ENCODE measurements around the gene TMTC2. TPM values are rescaled to one million over a fixed set of nuclear protein-coding genes. Genes with fewer than 3 reads are reported as not detected.

The TMTC2 gene
- total RNA-seq, 1 donor from 2014 or later: 37.9 TPM

DNA sequence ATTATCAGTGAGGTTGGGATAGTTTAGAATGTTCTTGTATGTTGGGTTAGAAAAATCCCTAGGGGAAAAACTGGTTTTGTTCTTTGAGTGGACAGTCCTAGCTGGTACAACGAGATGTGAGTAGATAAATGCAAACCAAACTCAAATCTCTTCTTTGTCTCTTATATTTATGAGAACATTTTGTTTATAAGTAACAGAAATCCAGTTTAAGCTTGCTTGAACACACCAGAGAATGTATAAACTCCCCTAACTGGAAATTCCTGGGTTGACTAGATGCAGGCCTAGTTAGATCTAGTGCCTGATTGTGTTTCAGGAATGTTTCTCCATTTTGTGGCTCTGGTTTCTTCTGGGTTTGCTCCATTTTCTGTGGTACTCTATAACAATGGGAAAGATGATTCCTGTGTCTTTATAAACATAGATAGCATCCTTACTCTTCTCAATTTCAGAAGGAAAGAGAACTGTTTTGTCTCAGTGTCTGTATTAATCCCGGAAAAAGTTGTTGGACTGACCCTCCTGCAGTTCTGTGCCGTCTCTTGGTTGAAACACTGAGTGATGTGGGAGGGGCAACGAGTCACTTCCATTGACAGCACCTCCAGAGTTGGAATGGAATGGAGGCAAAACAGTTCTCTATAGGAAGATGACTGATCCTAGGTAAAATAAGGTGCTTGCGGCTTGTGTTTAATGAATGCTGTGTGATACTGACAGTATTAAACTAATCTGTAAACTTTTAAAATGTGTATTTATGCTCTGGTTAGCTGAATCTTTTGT lies 244.8 kb downstream of the TMTC2 start:
- Histone ChIP-seq H3K9me3 (no peaks in the 10 kb centered on the region), H3K4me1 (no peaks in the 10 kb centered on the region), H3K36me3 (no peaks in the 10 kb centered on the region), H3K4me3 (no peak overlapping the region), H3K27ac (no peak overlapping the region), H3K27me3 (no peaks in the 10 kb centered on the region)
- intact Hi-C loops (cut with DNase I): no loop called here
- ATAC-seq (no peak), DNase-seq (no peak)
- TF ChIP-seq CTCF (IDR thresholded peaks at IDR 0.05): no peak

- DNase-seq: no peak
Measured at GRCh38 chr12:82937151-82937550, 250.4 kb downstream of the TMTC2 start.

GRCh38 chr12:82942521-82942920 lies 255.8 kb downstream of the TMTC2 start:
- Histone ChIP-seq H3K4me3 (no peak overlapping the region), H3K9me3 (no peaks in the 10 kb centered on the region), H3K27me3 (no peaks in the 10 kb centered on the region), H3K4me1 (no peaks in the 10 kb centered on the region), H3K27ac (no peak overlapping the region), H3K36me3 (no peaks in the 10 kb centered on the region)
- no peak for TF ChIP-seq CTCF (IDR thresholded peaks at IDR 0.05)
- no peak for ATAC-seq
- DNase-seq: no peak
- intact Hi-C loops (cut with DNase I): no loop called here

More at GRCh38 chr12:82937151-82937550, 250.4 kb downstream of the TMTC2 start:
- H3K9me3 ChIP-seq: no peaks in the 10 kb centered on the region
- H3K4me3 ChIP-seq: no peak overlapping the region
- no peaks in the 10 kb centered on the region for H3K36me3 ChIP-seq
- no peaks in the 10 kb centered on the region for H3K27me3 ChIP-seq
- no peak for ATAC-seq
- no peaks in the 10 kb centered on the region for H3K4me1 ChIP-seq
- H3K27ac ChIP-seq: no peak overlapping the region
- no peak for TF ChIP-seq CTCF (IDR thresholded peaks at IDR 0.05)
- intact Hi-C loops (cut with DNase I): no loop called here

GRCh38 chr12:82942991-82943401 lies 256.3 kb downstream of the TMTC2 start:
- Histone ChIP-seq H3K27me3 (no peaks in the 10 kb centered on the region), H3K4me1 (no peaks in the 10 kb centered on the region), H3K4me3 (no peak overlapping the region), H3K9me3 (no peaks in the 10 kb centered on the region), H3K27ac (no peak overlapping the region), H3K36me3 (no peaks in the 10 kb centered on the region)
- TF ChIP-seq CTCF (IDR thresholded peaks at IDR 0.05): no peak
- DNase-seq: no peak
- intact Hi-C loops (cut with DNase I): no loop called here
- no peak for ATAC-seq

DNA sequence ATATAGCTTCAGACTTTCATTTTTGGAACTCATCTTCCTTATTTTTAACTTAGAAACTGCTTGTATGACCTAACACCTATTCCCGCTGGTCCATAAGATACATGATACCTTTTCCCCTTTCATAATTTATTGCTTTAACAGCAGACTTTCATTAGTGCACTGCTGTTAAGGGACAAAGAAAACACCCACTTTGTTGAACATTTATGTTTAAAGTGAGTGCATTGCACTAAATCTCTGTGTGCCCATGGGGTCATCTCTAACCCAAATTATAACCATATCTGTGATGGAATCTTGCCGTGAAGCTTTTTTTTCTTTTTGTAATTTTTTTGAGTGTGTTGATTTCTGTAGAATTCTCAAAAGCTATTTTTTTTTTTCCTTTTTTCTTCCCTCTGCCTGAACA lies 261.8 kb downstream of the TMTC2 start:
- intact Hi-C loops (cut with DNase I): no loop called here
- Histone ChIP-seq H3K36me3 (no peaks in the 10 kb centered on the region), H3K27ac (no peak overlapping the region), H3K4me3 (no peak overlapping the region), H3K27me3 (no peaks in the 10 kb centered on the region), H3K4me1 (no peaks in the 10 kb centered on the region), H3K9me3 (no peaks in the 10 kb centered on the region)
- ATAC-seq: no peak
- no peak for TF ChIP-seq CTCF (IDR thresholded peaks at IDR 0.05)
- no peak for DNase-seq

Measured in upper lobe of right lung (tissue), 1 donor.